GM23338 (cell line): Measurements from ENCODE around the gene DNAJB8. TPM values are rescaled to one million over a fixed set of nuclear protein-coding genes. Genes with fewer than 3 reads are reported as not detected.

Experiments
- ATAC-seq: fragments of 200-7000 bp; cut with Tn5 transposase; 3 replicates; pipeline ENCODE4 v1.9.1; 2020
- DNase-seq: peaks from one replicate; pipeline ENCODE4 v3.0.0-alpha.2; 2015; ENCODE audit warnings: low spot score
- H2AFZ ChIP-seq: fragments of 200-600 bp; sonication (generic); 2 replicates; pipeline ENCODE4 v1.8.0; 2016; ENCODE audit warnings: antibody characterized with exemption, mild to moderate bottlenecking, moderate library complexity
- H3F3A ChIP-seq: fragments of 200-600 bp; sonication (generic); replicated peaks from 2 replicates; pipeline ENCODE4 v1.8.0; 2017; ENCODE audit warnings: antibody characterized with exemption, mixed run types, low read depth
- H3K27ac ChIP-seq: fragments of 200-600 bp; sonication (generic); 2 replicates; pipeline ENCODE4 v1.6.1; 2016; ENCODE audit warnings: low read depth
- H3K27me3 ChIP-seq: fragments of 200-600 bp; sonication (generic); 2 replicates; pipeline ENCODE4 v1.8.0; 2016; ENCODE audit warnings: mild to moderate bottlenecking, mixed run types, moderate library complexity; ENCODE audit not compliant: insufficient read depth
- H3K36me3 ChIP-seq: fragments of 200-600 bp; sonication (generic); 2 replicates; pipeline ENCODE4 v1.8.0; 2016; ENCODE audit warnings: mild to moderate bottlenecking; ENCODE audit not compliant: insufficient read depth
- H3K4me1 ChIP-seq: fragments of 200-600 bp; sonication (generic); 2 replicates; pipeline ENCODE4 v1.8.0; 2016; ENCODE audit warnings: mild to moderate bottlenecking, moderate library complexity; ENCODE audit not compliant: insufficient read depth
- H3K4me2 ChIP-seq: fragments of 200-600 bp; sonication (generic); 2 replicates; pipeline ENCODE4 v1.7.1; 2017; ENCODE audit warnings: mixed run types
- H3K4me3 ChIP-seq: fragments of 200-600 bp; sonication (generic); 2 replicates; pipeline ENCODE4 v1.6.1; 2016; ENCODE audit warnings: mixed run types
- H3K79me2 ChIP-seq: fragments of 200-600 bp; sonication (generic); replicated peaks from 2 replicates; pipeline ENCODE4 v1.8.0; 2017; ENCODE audit warnings: mild to moderate bottlenecking; ENCODE audit not compliant: insufficient read depth
- H3K9me2 ChIP-seq: fragments of 200-600 bp; sonication (generic); 2 replicates; pipeline ENCODE4 v1.8.0; 2017; ENCODE audit not compliant: insufficient read depth
- H4K20me1 ChIP-seq: fragments of 200-600 bp; sonication (generic); replicated peaks from 2 replicates; pipeline ENCODE4 v1.8.0; 2017; ENCODE audit warnings: mild to moderate bottlenecking; ENCODE audit not compliant: insufficient read depth
- H3K27ac Mint-ChIP-seq: 2 replicates; pipeline ENCODE4 v1.8.0; 2020; ENCODE audit warnings: inconsistent platforms, mild to moderate bottlenecking, moderate library complexity, mixed read lengths
- H3K27me3 Mint-ChIP-seq: 3 replicates; pipeline ENCODE4 v1.8.0; 2022; ENCODE audit warnings: low read depth, mild to moderate bottlenecking, moderate library complexity, mixed read lengths, inconsistent platforms; ENCODE audit not compliant: insufficient read depth, poor library complexity
- H3K36me3 Mint-ChIP-seq: 3 replicates; pipeline ENCODE4 v1.8.0; 2021; ENCODE audit warnings: low read depth, mild to moderate bottlenecking, inconsistent platforms, moderate library complexity, mixed read lengths
- H3K4me1 Mint-ChIP-seq: 3 replicates; pipeline ENCODE4 v1.8.0; 2020; ENCODE audit warnings: mild to moderate bottlenecking, inconsistent platforms, mixed read lengths
- H3K4me3 Mint-ChIP-seq: 3 replicates; pipeline ENCODE4 v1.8.0; 2021; ENCODE audit warnings: moderate library complexity, mild to moderate bottlenecking, inconsistent platforms, mixed read lengths
- H3K9me3 Mint-ChIP-seq: 3 replicates; pipeline ENCODE4 v1.8.0; 2020; ENCODE audit warnings: moderate library complexity, mild to moderate bottlenecking, inconsistent platforms, mixed read lengths
- CTCF ChIP-seq, 2 experiments: fragments of 200-600 bp in 1 of 2; sonication (generic) in 1 of 2; conservative IDR thresholded peaks; 2 replicates each; pipeline versions ENCODE4 v1.5.1 to v1.6.1; 2016 to 2017; ENCODE audit warnings: antibody characterized with exemption in 2 of 2, low read depth in 2 of 2, mild to moderate bottlenecking in 2 of 2, moderate library complexity in 1 of 2
- ETS1 ChIP-seq: IDR thresholded peaks from 2 replicates; pipeline ENCODE4 v1.6.1; 2016; ENCODE audit warnings: antibody characterized with exemption
- EZH2phosphoT487 ChIP-seq: fragments of 200-600 bp; sonication (generic); IDR thresholded peaks from one replicate; pipeline ENCODE4 v1.8.1; 2018; ENCODE audit warnings: antibody characterized with exemption; ENCODE audit not compliant: unreplicated experiment
- NANOG ChIP-seq: IDR thresholded peaks from 2 replicates; pipeline ENCODE4 v1.6.1; 2016; ENCODE audit warnings: antibody characterized with exemption, borderline replicate concordance
- POLR2AphosphoS5 ChIP-seq: IDR thresholded peaks from 2 replicates; pipeline ENCODE4 v1.6.1; 2016; ENCODE audit warnings: antibody characterized with exemption, low read depth
- REST ChIP-seq: IDR thresholded peaks from one replicate; pipeline ENCODE4 v1.6.1; 2018; ENCODE audit warnings: antibody characterized with exemption; ENCODE audit not compliant: unreplicated experiment
- STAT1 ChIP-seq: IDR thresholded peaks from one replicate; pipeline ENCODE4 v1.6.1; 2016; ENCODE audit warnings: antibody characterized with exemption; ENCODE audit not compliant: unreplicated experiment
- ZNF114 ChIP-seq: fragments of 250-450 bp; sonication (Bioruptor Pico); IDR thresholded peaks from 2 replicates; pipeline ENCODE4 v1.5.0; 2020; ENCODE audit warnings: mild to moderate bottlenecking, moderate library complexity
- ZNF331 ChIP-seq: fragments of 250-450 bp; sonication (Bioruptor Pico); IDR thresholded peaks from 2 replicates; pipeline ENCODE4 v1.5.0; 2020; ENCODE audit warnings: low read depth, mild to moderate bottlenecking, moderate library complexity
- ZNF462 ChIP-seq: fragments of 250-450 bp; sonication (Bioruptor Pico); IDR thresholded peaks from 2 replicates; pipeline ENCODE4 v1.5.0; 2020; ENCODE audit warnings: mild to moderate bottlenecking, moderate library complexity
- polyA plus RNA-seq: library from polyadenylated mRNA; unstranded; fragments of >200 nt; fragmentation: Nextera tagmentation; extraction: Ambion mirVana; gene quantifications from 2 replicates; pipeline ENCODE4 v1.2.1, GENCODE V29; 2016
- total RNA-seq: library from RNA; depleted of rRNA; stranded (reverse); fragments of >200 nt; shearing (Covaris generic); gene quantifications from 2 replicates; pipeline ENCODE4 v1.2.3, GENCODE V29; 2014

Gene DNAJB8
- total and polyA plus RNA-seq, 2 experiments from 2014 or later = not detected

GRCh38 chr3:128446821-128447220 lies 19.9 kb downstream of the DNAJB8 start (continued):
- TF ChIP-seq ZNF462 (CRISPR knock-in tag) = no peak
- TF ChIP-seq EZH2phosphoT487 = no peak
- TF ChIP-seq POLR2AphosphoS5 = no peak
- no peak for TF ChIP-seq ZNF331 (CRISPR knock-in tag)
- TF ChIP-seq ZNF114 = no peak

GRCh38 chr3:128445357-128445756 lies 21.3 kb downstream of the DNAJB8 start:
- H3K4me1 Mint-ChIP-seq = peaks cover 6% of the 10 kb centered on the region; the same call in 1 of the 3 replicates

More at GRCh38 chr3:128445357-128445756, 21.3 kb downstream of the DNAJB8 start:
- H3K27me3 ChIP-seq = no peaks in the 10 kb centered on the region
- no peak for ATAC-seq
- no peaks in the 10 kb centered on the region for H3K79me2 ChIP-seq
- Mint-ChIP-seq H3K27me3 (peaks cover 12% of the 10 kb centered on the region), H3K36me3 (no peaks in the 10 kb centered on the region), H3K27ac (no peak overlapping the region), H3K4me3 (no peak overlapping the region), H3K9me3 (peaks cover 4% of the 10 kb centered on the region)
- H3K27ac ChIP-seq = no peak overlapping the region
- no peaks in the 10 kb centered on the region for H3K36me3 ChIP-seq
- H3K9me2 ChIP-seq = 0 out of 2 replicates have a peak, but pooled peaks cover 5% of the 10 kb centered on the region
- no peak overlapping the region for H3K4me2 ChIP-seq
- TF ChIP-seq NANOG (no peak), ETS1 (no peak), REST (no peak), STAT1 (no peak), CTCF (conservative IDR thresholded peaks at IDR 0.05; ENCODE audit: low read depth in 2 of 2) (no peak)
- H4K20me1 ChIP-seq = no peaks in the 10 kb centered on the region
- no peak for DNase-seq
- H2AFZ ChIP-seq = no peak overlapping the region
- H3K4me1 ChIP-seq = no peaks in the 10 kb centered on the region
- H3K4me3 ChIP-seq = no peak overlapping the region
- no peaks in the 10 kb centered on the region for H3F3A ChIP-seq
